IMR-90 (cell line): Measurements from ENCODE around the gene MSH3. TPM values are rescaled to one million over a fixed set of nuclear protein-coding genes. Genes with fewer than 3 reads are reported as not detected.

Source experiments
- ATAC-seq: fragments of 200-7000 bp; cut with Tn5 transposase; 2 replicates; pipeline ENCODE4 v1.9.1; 2020; ENCODE audit warnings: low read depth, mild to moderate bottlenecking, moderate library complexity
- BruUV-seq: library from RNA; stranded (reverse); fragments of 400-500 nt; replicated peaks from 2 replicates; lab custom pipeline; 2021; lab: Mats Ljungman, UMichigan
- CTCF ChIA-PET: fragments of 300-600 bp; formaldehyde crosslinking; extraction: SDS; loops from one replicate; lab custom pipeline; 2021; ENCODE audit warnings: antibody characterized with exemption; lab: Yijun Ruan, JAX
- POLR2A ChIA-PET: fragments of 300-600 bp; sonication (Branson Sonifier 250); formaldehyde crosslinking; loops from one replicate; lab custom pipeline; 2022; ENCODE audit warnings: antibody characterized with exemption; ENCODE audit not compliant: unreplicated experiment; lab: Charles Lee
- DNase-seq: peaks from one replicate; pipeline ENCODE4 v3.0.0; 2013
- H2AFZ ChIP-seq: replicated peaks from 2 replicates; pipeline ENCODE3; 2013; ENCODE audit warnings: low read length, mild to moderate bottlenecking; ENCODE audit not compliant: poor library complexity
- H2AK5ac ChIP-seq: 2 replicates; pipeline ENCODE4 v1.6.1; 2013; ENCODE audit warnings: low read depth, low read length, inconsistent platforms
- H2AK9ac ChIP-seq: replicated peaks from 2 replicates; pipeline ENCODE3; 2013; ENCODE audit warnings: mild to moderate bottlenecking, low read depth, low read length, moderate library complexity; ENCODE audit not compliant: poor library complexity
- H2BK120ac ChIP-seq: 2 replicates; pipeline ENCODE4 v1.6.1; 2013; ENCODE audit warnings: low read depth, low read length, inconsistent platforms
- H2BK15ac ChIP-seq: 3 replicates; pipeline ENCODE4 v1.6.1; 2013; ENCODE audit warnings: low read depth, low read length, inconsistent platforms
- H2BK20ac ChIP-seq: 2 replicates; pipeline ENCODE4 v1.6.1; 2013; ENCODE audit warnings: low read depth, mild to moderate bottlenecking, inconsistent platforms, low read length, moderate library complexity
- H2BK5ac ChIP-seq: 2 replicates; pipeline ENCODE4 v1.6.1; 2013; ENCODE audit warnings: mild to moderate bottlenecking, low read depth, low read length, inconsistent platforms; ENCODE audit not compliant: poor library complexity, severe bottlenecking
- H3K14ac ChIP-seq: replicated peaks from 2 replicates; pipeline ENCODE4 v1.6.1; 2013; ENCODE audit warnings: low read depth, low read length, inconsistent platforms
- H3K18ac ChIP-seq: 2 replicates; pipeline ENCODE4 v1.6.1; 2013; ENCODE audit warnings: low read depth, low read length, control low read depth
- H3K23ac ChIP-seq: 2 replicates; pipeline ENCODE4 v1.6.1; 2013; ENCODE audit warnings: low read depth, low read length, inconsistent platforms
- H3K27ac ChIP-seq: 2 replicates; pipeline ENCODE4 v1.5.1; 2013; ENCODE audit warnings: mild to moderate bottlenecking, control low read depth, low read length; ENCODE audit not compliant: insufficient read depth
- H3K27me3 ChIP-seq: 2 replicates; pipeline ENCODE4 v1.6.1; 2013; ENCODE audit warnings: low read length; ENCODE audit not compliant: control insufficient read depth, insufficient read depth
- H3K36me3 ChIP-seq: 2 replicates; pipeline ENCODE4 v1.6.1; 2013; ENCODE audit warnings: low read length, mixed read lengths; ENCODE audit not compliant: control insufficient read depth, insufficient read depth
- H3K4ac ChIP-seq: 2 replicates; pipeline ENCODE4 v1.6.1; 2013; ENCODE audit warnings: low read depth, low read length, inconsistent platforms
- H3K4me1 ChIP-seq: 2 replicates; pipeline ENCODE4 v1.6.1; 2013; ENCODE audit warnings: low read length, mixed read lengths; ENCODE audit not compliant: control insufficient read depth, insufficient read depth
- H3K4me2 ChIP-seq: 2 replicates; pipeline ENCODE4 v1.6.1; 2013; ENCODE audit warnings: low read depth, mild to moderate bottlenecking, control low read depth, low read length, moderate library complexity
- H3K4me3 ChIP-seq: 2 replicates; pipeline ENCODE4 v1.5.1; 2013; ENCODE audit warnings: low read depth, mild to moderate bottlenecking, control low read depth, low read length, moderate library complexity; ENCODE audit not compliant: insufficient read depth
- H3K56ac ChIP-seq: 2 replicates; pipeline ENCODE4 v1.6.1; 2013; ENCODE audit warnings: low read length, inconsistent platforms; ENCODE audit not compliant: insufficient read depth; ENCODE audit errors: extremely low read depth
- H3K79me1 ChIP-seq, 2 experiments: 2 replicates each; pipeline ENCODE4 v1.6.1; 2013; ENCODE audit warnings: low read length in 2 of 2, inconsistent platforms in 1 of 2, low read depth in 1 of 2
- H3K9ac ChIP-seq: 2 replicates; pipeline ENCODE4 v1.6.1; 2013; ENCODE audit warnings: low read depth, low read length, control low read depth
- H3K9me1 ChIP-seq: 2 replicates; pipeline ENCODE4 v1.6.1; 2013; ENCODE audit warnings: low read length, inconsistent platforms; ENCODE audit not compliant: insufficient read depth
- H3K9me3 ChIP-seq: 2 replicates; pipeline ENCODE4 v1.6.1; 2013; ENCODE audit warnings: low read length; ENCODE audit not compliant: control insufficient read depth, insufficient read depth
- H4K20me1 ChIP-seq: 2 replicates; pipeline ENCODE4 v1.6.1; 2013; ENCODE audit warnings: low read length, inconsistent platforms; ENCODE audit not compliant: insufficient read depth
- H4K5ac ChIP-seq: 2 replicates; pipeline ENCODE4 v1.6.1; 2013; ENCODE audit warnings: mild to moderate bottlenecking, low read depth, low read length, control low read depth
- H4K8ac ChIP-seq, 2 experiments: 2 replicates each; pipeline ENCODE4 v1.6.1; 2013; ENCODE audit warnings: low read depth in 2 of 2, low read length in 2 of 2, control low read depth in 1 of 2, inconsistent platforms in 1 of 2
- H4K91ac ChIP-seq: 2 replicates; pipeline ENCODE4 v1.6.1; 2013; ENCODE audit warnings: low read depth, low read length, inconsistent platforms; ENCODE audit not compliant: insufficient read depth
- BHLHE40 ChIP-seq: fragments of 150-350 bp; IDR thresholded peaks from 2 replicates; pipeline ENCODE4 v1.6.1; 2016; ENCODE audit warnings: mild to moderate bottlenecking, low read depth, low read length
- CEBPB ChIP-seq: IDR thresholded peaks from 2 replicates; pipeline ENCODE4 v1.6.1; 2012; ENCODE audit warnings: low read depth, low read length, improper control_type of control experiment
- CHD1 ChIP-seq: IDR thresholded peaks from 2 replicates; pipeline ENCODE4 v1.6.1; 2012; ENCODE audit warnings: low read depth, low read length, improper control_type of control experiment
- ELK1 ChIP-seq: fragments of 150-350 bp; IDR thresholded peaks from 2 replicates; pipeline ENCODE4 v1.6.1; 2016; ENCODE audit warnings: low read depth, mild to moderate bottlenecking, low read length, moderate library complexity, borderline replicate concordance
- FOS ChIP-seq: fragments of 150-350 bp; IDR thresholded peaks from 2 replicates; pipeline ENCODE4 v1.6.1; 2016; ENCODE audit warnings: low read depth, low read length
- MAFK ChIP-seq: IDR thresholded peaks from 2 replicates; pipeline ENCODE4 v1.6.1; 2012; ENCODE audit warnings: low read depth, low read length, improper control_type of control experiment
- MAZ ChIP-seq: IDR thresholded peaks from 2 replicates; pipeline ENCODE4 v1.6.1; 2012; ENCODE audit warnings: low read depth, mild to moderate bottlenecking, low read length, improper control_type of control experiment, moderate library complexity, borderline replicate concordance
- MXI1 ChIP-seq: IDR thresholded peaks from 2 replicates; pipeline ENCODE4 v1.6.1; 2012; ENCODE audit warnings: low read depth, mild to moderate bottlenecking, low read length, moderate library complexity, borderline replicate concordance
- NFE2L2 ChIP-seq: fragments of 150-350 bp; IDR thresholded peaks from 2 replicates; pipeline ENCODE4 v1.6.1; 2016; ENCODE audit warnings: low read depth, mild to moderate bottlenecking, low read length
- POLR2A ChIP-seq: IDR thresholded peaks from 2 replicates; pipeline ENCODE4 v1.6.1; 2012; ENCODE audit warnings: mild to moderate bottlenecking, low read depth, low read length
- RAD21 ChIP-seq: IDR thresholded peaks from 2 replicates; pipeline ENCODE4 v1.6.1; 2012; ENCODE audit warnings: low read length, improper control_type of control experiment
- RCOR1 ChIP-seq: IDR thresholded peaks from 2 replicates; pipeline ENCODE4 v1.6.1; 2012; ENCODE audit warnings: mild to moderate bottlenecking, low read length, improper control_type of control experiment; ENCODE audit not compliant: insufficient replicate concordance
- RFX5 ChIP-seq: IDR thresholded peaks from 2 replicates; pipeline ENCODE4 v1.8.0; 2012; ENCODE audit warnings: low read depth, mild to moderate bottlenecking, low read length, moderate library complexity
- SMC3 ChIP-seq: fragments of 150-350 bp; IDR thresholded peaks from 2 replicates; pipeline ENCODE4 v1.6.1; 2016; ENCODE audit warnings: low read depth, mild to moderate bottlenecking, antibody characterized with exemption, low read length, moderate library complexity
- WGBS, 2 experiments: methylation state at CpG; one replicate each; pipeline versions ENCODE4 v1.1.5 to v1.1.7; 2013; ENCODE audit warnings: missing lambda C conversion rate in 2 of 2; ENCODE audit not compliant: insufficient read length in 1 of 2; ENCODE audit errors: extremely low coverage in 2 of 2; 5-methylcytosine and 5-hydroxymethylcytosine counted together
- dilution Hi-C: fragments of 300-500 bp; cut with HindIII; formaldehyde crosslinking; loops from one replicate; pipeline ENCODE4 v1.14.3; 2018; ENCODE audit warnings: low sequenced_read_pairs; ENCODE audit not compliant: unreplicated experiment
- in situ Hi-C: fragments of 300-500 bp; cut with MboI; formaldehyde crosslinking; loops from 3 replicates; pipeline ENCODE4 v1.14.3; 2019; ENCODE audit warnings: low sequenced_read_pairs, inconsistent platforms, mixed read lengths
- intact Hi-C: fragments of 100-400 bp; cut with micrococcal nuclease; formaldehyde crosslinking; loops from 2 replicates; pipeline ENCODE4 v1.10.0; 2022
- polyA plus RNA-seq, 3 experiments: library from polyadenylated mRNA; depleted of rRNA; stranded (reverse); fragments of >200 nt; gene quantifications; 2 replicates each; pipeline ENCODE4 v1.2.3, GENCODE V29; 2012; ENCODE audit warnings: low replicate concordance in 1 of 3
- total RNA-seq: library from RNA; depleted of rRNA; stranded (reverse); fragments of >200 nt; gene quantifications from 2 replicates; pipeline ENCODE4 v1.2.3, GENCODE V29; 2012
- TF ChIP-seq, protein P1 (sequence below): fragments of 150-350 bp; IDR thresholded peaks from 2 replicates; pipeline ENCODE4 v1.6.1; 2017; ENCODE audit warnings: mild to moderate bottlenecking, antibody characterized with exemption, low read length, low read depth
- TF ChIP-seq, protein P2 (sequence below): conservative IDR thresholded peaks from 2 replicates; pipeline ENCODE4 v1.5.1; 2012; ENCODE audit warnings: mild to moderate bottlenecking, low read depth, low read length, improper control_type of control experiment

The MSH3 gene
- total and polyA plus RNA-seq, 2 of the 4 experiments (the other 2 are of a cell fraction): 4.6 to 13.3 TPM

DNA sequence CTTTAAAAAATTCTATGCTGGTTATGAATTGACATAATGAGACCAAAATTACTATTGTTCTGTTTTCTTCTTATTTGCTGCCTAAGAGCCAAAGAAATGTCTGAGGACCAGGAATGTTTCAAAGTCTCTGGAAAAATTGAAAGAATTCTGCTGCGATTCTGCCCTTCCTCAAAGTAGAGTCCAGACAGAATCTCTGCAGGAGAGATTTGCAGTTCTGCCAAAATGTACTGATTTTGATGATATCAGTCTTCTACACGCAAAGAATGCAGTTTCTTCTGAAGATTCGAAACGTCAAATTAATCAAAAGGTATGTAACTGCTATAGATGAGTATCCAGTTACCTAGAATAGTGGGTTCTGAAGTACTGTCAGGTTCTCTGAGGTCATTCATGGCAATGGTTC lies 10.6 kb downstream of the MSH3 start:
- DNase-seq (no peak), ATAC-seq (no peak)
- Histone ChIP-seq H2BK15ac (no peak overlapping the region), H3K4ac (no peak overlapping the region), H2BK5ac (no peak overlapping the region), H2BK20ac (no peak overlapping the region), H4K91ac (no peak overlapping the region), H3K14ac (no peak overlapping the region), H3K18ac (no peak overlapping the region), H2AK9ac (no peak overlapping the region), H3K4me3 (no peak overlapping the region), H2BK120ac (no peak overlapping the region), H4K20me1 (no peaks in the 10 kb centered on the region), H3K36me3 (peaks cover 13% of the 10 kb centered on the region), H2AK5ac (no peak overlapping the region), H3K56ac (no peak overlapping the region), H3K9ac (no peak overlapping the region), H3K9me1 (no peaks in the 10 kb centered on the region), H3K4me2 (no peak overlapping the region), H4K5ac (no peak overlapping the region), H3K79me1 (peaks cover 4 to 11% of the 10 kb centered on the region in 2 experiments; a peak in 2 of 4 replicates), H2AFZ (no peak overlapping the region), H3K27me3 (no peaks in the 10 kb centered on the region), H3K23ac (no peak overlapping the region), H3K9me3 (no peaks in the 10 kb centered on the region), H3K4me1 (no peaks in the 10 kb centered on the region), H3K27ac (no peak overlapping the region), H4K8ac (no peak overlapping the region)
- in situ Hi-C loops (no loop called here), intact Hi-C loops (no loop called here), dilution Hi-C loops (no loop called here)
- POLR2A ChIA-PET: no interaction called here
- BruUV-seq: no TSS peak
- CTCF ChIA-PET: no interaction called here
- TF ChIP-seq, protein P1, sequence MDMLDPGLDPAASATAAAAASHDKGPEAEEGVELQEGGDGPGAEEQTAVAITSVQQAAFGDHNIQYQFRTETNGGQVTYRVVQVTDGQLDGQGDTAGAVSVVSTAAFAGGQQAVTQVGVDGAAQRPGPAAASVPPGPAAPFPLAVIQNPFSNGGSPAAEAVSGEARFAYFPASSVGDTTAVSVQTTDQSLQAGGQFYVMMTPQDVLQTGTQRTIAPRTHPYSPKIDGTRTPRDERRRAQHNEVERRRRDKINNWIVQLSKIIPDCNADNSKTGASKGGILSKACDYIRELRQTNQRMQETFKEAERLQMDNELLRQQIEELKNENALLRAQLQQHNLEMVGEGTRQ: no peak
- TF ChIP-seq RAD21: no peak
- TF ChIP-seq BHLHE40: no peak
- no peak for TF ChIP-seq FOS
- TF ChIP-seq MAFK: no peak
- no peak for TF ChIP-seq MAZ
- no peak for TF ChIP-seq CEBPB
- TF ChIP-seq RFX5: no peak
- TF ChIP-seq NFE2L2: no peak
- TF ChIP-seq CHD1: no peak
- TF ChIP-seq, protein P2, sequence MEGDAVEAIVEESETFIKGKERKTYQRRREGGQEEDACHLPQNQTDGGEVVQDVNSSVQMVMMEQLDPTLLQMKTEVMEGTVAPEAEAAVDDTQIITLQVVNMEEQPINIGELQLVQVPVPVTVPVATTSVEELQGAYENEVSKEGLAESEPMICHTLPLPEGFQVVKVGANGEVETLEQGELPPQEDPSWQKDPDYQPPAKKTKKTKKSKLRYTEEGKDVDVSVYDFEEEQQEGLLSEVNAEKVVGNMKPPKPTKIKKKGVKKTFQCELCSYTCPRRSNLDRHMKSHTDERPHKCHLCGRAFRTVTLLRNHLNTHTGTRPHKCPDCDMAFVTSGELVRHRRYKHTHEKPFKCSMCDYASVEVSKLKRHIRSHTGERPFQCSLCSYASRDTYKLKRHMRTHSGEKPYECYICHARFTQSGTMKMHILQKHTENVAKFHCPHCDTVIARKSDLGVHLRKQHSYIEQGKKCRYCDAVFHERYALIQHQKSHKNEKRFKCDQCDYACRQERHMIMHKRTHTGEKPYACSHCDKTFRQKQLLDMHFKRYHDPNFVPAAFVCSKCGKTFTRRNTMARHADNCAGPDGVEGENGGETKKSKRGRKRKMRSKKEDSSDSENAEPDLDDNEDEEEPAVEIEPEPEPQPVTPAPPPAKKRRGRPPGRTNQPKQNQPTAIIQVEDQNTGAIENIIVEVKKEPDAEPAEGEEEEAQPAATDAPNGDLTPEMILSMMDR: no peak
- TF ChIP-seq POLR2A: no peak
- TF ChIP-seq ELK1: no peak
- no peak for TF ChIP-seq RCOR1
- TF ChIP-seq MXI1: no peak
- no peak for TF ChIP-seq SMC3
- WGBS, 2 experiments: 100% methylated on average over 2 of the region's 4 CpGs; no CpG with 5 or more reads in 1 of the 2 experiments
